Parathyroid adenoma (tissue), 2 donors: ENCODE data around the gene CLIC4.

ENCODE experiments used
- H2AFZ ChIP-seq: fragments of 300-600 bp; sonication (generic); one replicate; pipeline ENCODE4 v1.7.0; 2017; ENCODE audit warnings: antibody characterized with exemption, mild to moderate bottlenecking
- H3K27ac ChIP-seq: fragments of 300-600 bp; sonication (generic); one replicate; pipeline ENCODE4 v1.7.0; 2017
- H3K27me3 ChIP-seq: fragments of 300-600 bp; sonication (generic); one replicate; pipeline ENCODE4 v1.7.0; 2017; ENCODE audit warnings: low read length; ENCODE audit not compliant: control insufficient read depth, insufficient read depth
- H3K36me3 ChIP-seq: fragments of 300-600 bp; sonication (generic); one replicate; pipeline ENCODE4 v1.7.0; 2017; ENCODE audit warnings: low read length; ENCODE audit not compliant: control insufficient read depth, insufficient read depth
- H3K4me1 ChIP-seq: fragments of 300-600 bp; sonication (generic); one replicate; pipeline ENCODE4 v1.7.0; 2017; ENCODE audit warnings: control low read depth
- H3K4me2 ChIP-seq: fragments of 300-600 bp; sonication (generic); one replicate; pipeline ENCODE4 v1.7.0; 2017; ENCODE audit warnings: low read length
- H3K4me3 ChIP-seq: fragments of 300-600 bp; sonication (generic); one replicate; pipeline ENCODE4 v1.7.0; 2017; ENCODE audit warnings: low read depth, low read length
- H3K79me2 ChIP-seq: fragments of 300-600 bp; sonication (generic); one replicate; pipeline ENCODE4 v1.7.0; 2017; ENCODE audit warnings: control low read depth
- H3K9ac ChIP-seq: fragments of 300-600 bp; sonication (generic); one replicate; pipeline ENCODE4 v1.7.0; 2017; ENCODE audit warnings: mild to moderate bottlenecking
- H3K9me3 ChIP-seq: fragments of 300-600 bp; sonication (generic); one replicate; pipeline ENCODE4 v1.7.0; 2017; ENCODE audit warnings: low read length; ENCODE audit not compliant: control insufficient read depth
- TF ChIP-seq, protein P1 (sequence below): fragments of 300-600 bp; sonication (generic); IDR thresholded peaks from one replicate; pipeline ENCODE4 v1.7.0; 2017; ENCODE audit warnings: antibody characterized with exemption, mild to moderate bottlenecking
- donor health status: primary hyperparathyroidism.

Gene CLIC4

DNA sequence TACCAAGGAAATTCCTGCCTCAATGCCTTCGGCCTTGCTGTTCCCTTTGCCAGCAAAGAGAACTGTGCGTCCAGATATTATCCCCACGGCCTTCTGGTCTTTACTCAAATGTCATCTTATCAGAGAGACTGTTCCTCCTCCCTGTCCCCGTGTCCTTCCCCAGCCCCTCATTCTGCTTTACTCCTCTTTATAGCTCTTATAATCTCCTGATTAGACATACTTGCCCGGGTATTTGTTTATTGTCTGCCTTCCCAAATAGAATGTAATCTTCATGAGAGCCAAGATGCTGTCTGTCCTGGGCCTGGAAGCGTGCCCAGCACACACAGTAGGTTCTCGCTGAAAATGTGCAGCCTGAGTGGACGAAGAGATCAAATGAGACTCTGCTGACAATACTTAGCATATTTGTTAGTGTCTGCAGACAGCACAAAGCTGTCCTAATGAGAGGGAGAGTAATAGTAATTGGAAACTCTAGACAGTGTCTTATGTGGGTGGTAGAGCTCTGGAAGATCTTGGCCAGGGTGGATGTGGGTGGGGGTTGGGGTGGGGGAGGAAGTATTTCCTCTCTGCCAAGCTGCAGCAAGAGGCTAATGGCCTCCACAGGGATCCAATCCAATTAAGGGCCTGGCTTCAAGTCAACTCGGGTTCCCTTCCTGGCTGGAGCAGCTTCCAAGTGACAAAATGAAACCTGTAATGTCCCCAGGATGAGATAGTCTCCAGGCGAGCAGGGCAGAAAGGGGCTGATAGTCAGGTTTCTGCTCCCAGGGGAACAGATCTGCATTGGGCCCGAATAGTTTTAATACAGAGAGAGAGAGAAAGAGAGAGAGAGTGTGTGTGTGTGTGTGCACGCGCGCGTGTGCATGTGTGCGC, 9.5 kb upstream of the CLIC4 start:
- no peak overlapping the region for H3K9ac ChIP-seq
- H3K9me3 ChIP-seq = no peaks in the 10 kb centered on the region
- H2AFZ ChIP-seq = peak overlapping the region; percentile 56
- H3K79me2 ChIP-seq = no peaks in the 10 kb centered on the region
- H3K4me3 ChIP-seq = no peak overlapping the region
- H3K27me3 ChIP-seq = no peaks in the 10 kb centered on the region
- H3K36me3 ChIP-seq = no peaks in the 10 kb centered on the region
- H3K27ac ChIP-seq = peak overlapping the region; percentile 20
- no peak overlapping the region for H3K4me2 ChIP-seq
- TF ChIP-seq, protein P1, sequence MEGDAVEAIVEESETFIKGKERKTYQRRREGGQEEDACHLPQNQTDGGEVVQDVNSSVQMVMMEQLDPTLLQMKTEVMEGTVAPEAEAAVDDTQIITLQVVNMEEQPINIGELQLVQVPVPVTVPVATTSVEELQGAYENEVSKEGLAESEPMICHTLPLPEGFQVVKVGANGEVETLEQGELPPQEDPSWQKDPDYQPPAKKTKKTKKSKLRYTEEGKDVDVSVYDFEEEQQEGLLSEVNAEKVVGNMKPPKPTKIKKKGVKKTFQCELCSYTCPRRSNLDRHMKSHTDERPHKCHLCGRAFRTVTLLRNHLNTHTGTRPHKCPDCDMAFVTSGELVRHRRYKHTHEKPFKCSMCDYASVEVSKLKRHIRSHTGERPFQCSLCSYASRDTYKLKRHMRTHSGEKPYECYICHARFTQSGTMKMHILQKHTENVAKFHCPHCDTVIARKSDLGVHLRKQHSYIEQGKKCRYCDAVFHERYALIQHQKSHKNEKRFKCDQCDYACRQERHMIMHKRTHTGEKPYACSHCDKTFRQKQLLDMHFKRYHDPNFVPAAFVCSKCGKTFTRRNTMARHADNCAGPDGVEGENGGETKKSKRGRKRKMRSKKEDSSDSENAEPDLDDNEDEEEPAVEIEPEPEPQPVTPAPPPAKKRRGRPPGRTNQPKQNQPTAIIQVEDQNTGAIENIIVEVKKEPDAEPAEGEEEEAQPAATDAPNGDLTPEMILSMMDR = no peak
- H3K4me1 ChIP-seq = no peaks in the 10 kb centered on the region

DNA sequence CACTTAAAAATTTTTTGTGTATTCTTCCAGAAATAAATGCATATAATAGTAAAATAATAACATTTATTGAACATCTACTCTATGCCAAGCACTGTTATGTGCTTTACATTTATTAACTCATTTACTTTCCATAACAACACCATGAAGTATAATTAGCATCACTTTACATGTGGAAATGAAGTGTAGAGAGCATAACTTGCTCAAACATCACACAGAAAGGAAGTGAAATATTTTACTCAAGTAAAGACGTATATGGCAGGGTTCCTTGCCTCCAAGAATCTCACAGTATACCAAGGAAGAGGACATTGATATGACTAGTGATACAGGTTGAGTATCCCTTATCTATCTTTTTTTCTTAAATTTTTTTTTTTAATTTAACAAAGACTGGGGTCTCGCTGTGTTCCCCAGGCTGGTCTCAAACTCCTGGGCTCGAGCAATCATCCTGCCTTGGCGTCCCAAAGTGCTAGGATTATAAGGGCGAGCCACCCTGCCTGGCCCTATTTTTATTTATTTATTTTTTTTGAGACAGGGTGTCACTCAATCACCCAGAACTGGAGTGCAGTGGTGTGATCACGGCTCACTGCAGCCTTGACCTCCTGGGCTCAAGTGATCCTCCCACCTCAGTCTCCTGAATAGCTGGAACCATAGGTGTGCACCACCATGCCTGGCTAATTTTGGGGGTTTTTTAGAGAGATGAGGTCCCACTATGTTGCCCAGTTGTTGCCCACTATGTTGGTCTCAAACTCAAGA, 7.7 kb upstream of the CLIC4 start:
- no peak overlapping the region for H3K9ac ChIP-seq
- no peak overlapping the region for H3K4me3 ChIP-seq
- H3K4me2 ChIP-seq = no peak overlapping the region
- no peaks in the 10 kb centered on the region for H3K9me3 ChIP-seq
- H3K27ac ChIP-seq = no peak overlapping the region
- H3K27me3 ChIP-seq = no peaks in the 10 kb centered on the region
- no peaks in the 10 kb centered on the region for H3K36me3 ChIP-seq
- no peaks in the 10 kb centered on the region for H3K4me1 ChIP-seq
- TF ChIP-seq, protein P1 = no peak
- no peaks in the 10 kb centered on the region for H3K79me2 ChIP-seq
- no peak overlapping the region for H2AFZ ChIP-seq

DNA sequence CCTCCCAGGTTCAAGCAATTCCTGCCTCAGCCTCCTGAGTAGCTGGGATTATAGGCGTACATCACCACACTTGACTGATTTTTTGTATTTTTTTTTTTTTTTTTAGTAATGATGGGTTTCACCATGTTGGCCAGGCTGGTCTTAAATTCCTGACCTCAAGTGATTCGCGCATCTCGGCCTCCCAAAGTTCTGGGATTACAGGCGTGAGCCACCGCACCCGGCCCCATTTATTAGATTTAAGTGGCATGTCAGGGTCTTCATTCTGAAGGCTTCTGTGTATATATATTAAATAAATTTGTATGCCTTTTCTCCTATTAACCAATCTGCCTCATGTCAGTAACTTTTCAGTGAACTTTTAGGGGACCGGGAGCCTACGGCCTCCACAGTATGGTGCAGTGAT, 6.0 kb upstream of the CLIC4 start:
- no peak overlapping the region for H3K9ac ChIP-seq
- TF ChIP-seq, protein P1 = no peak
- H3K27ac ChIP-seq = no peak overlapping the region
- H3K4me1 ChIP-seq = no peaks in the 10 kb centered on the region
- H3K9me3 ChIP-seq = no peaks in the 10 kb centered on the region
- H3K79me2 ChIP-seq = no peaks in the 10 kb centered on the region
- no peak overlapping the region for H2AFZ ChIP-seq
- H3K27me3 ChIP-seq = no peaks in the 10 kb centered on the region
- H3K4me3 ChIP-seq = no peak overlapping the region
- no peak overlapping the region for H3K4me2 ChIP-seq
- no peaks in the 10 kb centered on the region for H3K36me3 ChIP-seq

DNA sequence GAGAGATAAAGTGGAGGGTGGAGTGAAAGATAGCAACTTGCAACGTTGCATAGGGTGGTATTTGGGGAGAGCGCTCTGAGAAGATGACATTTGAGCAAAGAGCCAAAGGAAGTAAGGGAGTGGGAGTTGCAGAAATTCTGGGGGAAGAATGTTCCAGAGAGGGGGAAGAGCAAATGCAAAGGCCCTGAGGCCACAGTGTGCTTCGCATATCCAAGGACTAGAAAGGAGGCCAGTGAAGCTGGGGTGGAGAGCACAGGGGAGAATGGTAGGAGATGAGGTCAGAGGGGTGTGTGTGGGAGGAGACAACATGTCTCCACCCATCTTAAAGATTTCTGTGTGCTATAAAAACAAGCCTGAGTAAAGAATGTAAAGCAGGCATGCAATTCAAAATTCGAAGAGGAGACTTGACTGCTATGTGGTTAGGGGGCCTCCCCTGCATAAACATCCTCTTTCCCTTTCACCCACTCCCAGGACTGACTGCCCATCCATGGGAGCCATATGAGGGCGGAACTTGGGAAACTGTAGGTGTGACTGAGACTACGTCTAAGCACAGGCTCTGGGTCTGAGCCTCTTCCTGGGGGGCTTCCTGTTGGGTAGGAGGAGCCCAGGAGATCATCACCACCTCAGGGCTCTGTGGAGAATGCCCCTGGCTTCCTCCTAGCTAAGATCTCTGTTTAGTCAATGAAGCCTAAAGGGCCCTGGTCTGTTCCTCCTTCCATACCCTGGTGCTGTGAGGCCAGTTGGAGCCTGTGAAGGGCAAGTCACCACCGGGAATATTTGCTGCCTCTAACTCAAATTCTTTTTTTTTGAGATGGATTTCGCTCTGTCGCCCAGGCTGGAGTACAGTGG, 2.9 kb upstream of the CLIC4 start:
- no peak overlapping the region for H2AFZ ChIP-seq
- no peak overlapping the region for H3K4me3 ChIP-seq
- no peaks in the 10 kb centered on the region for H3K27me3 ChIP-seq
- TF ChIP-seq, protein P1 = no peak
- H3K9me3 ChIP-seq = no peaks in the 10 kb centered on the region
- no peaks in the 10 kb centered on the region for H3K36me3 ChIP-seq
- H3K4me2 ChIP-seq = no peak overlapping the region
- no peak overlapping the region for H3K27ac ChIP-seq
- no peak overlapping the region for H3K9ac ChIP-seq
- no peaks in the 10 kb centered on the region for H3K79me2 ChIP-seq
- no peaks in the 10 kb centered on the region for H3K4me1 ChIP-seq
